GM18867 (cell line): ENCODE results near the gene NT5C1B.
"Not testable (repeated sequence)": the region's sequence is repeated elsewhere in the genome, so short reads cannot be mapped to it uniquely, and the experiment has no call there.

Source experiments
- ATAC-seq: cut with Tn5 transposase; IDR thresholded peaks from one replicate; pipeline ENCODE4 v1.9.1; 2021; ENCODE audit warnings: mild to moderate bottlenecking, moderate library complexity; ENCODE audit not compliant: unreplicated experiment

Gene NT5C1B

GRCh38 chr2:18589354-18589753, at the start of gene NT5C1B:
NT5C1B (minus strand) TSS chr2:18589569; CDS start chr2:18589468, 101 bp downstream.
- no peak for ATAC-seq

- ATAC-seq, result no peak
Observed at GRCh38 chr2:18637196-18637595, 47.8 kb upstream of the NT5C1B start.

DNA sequence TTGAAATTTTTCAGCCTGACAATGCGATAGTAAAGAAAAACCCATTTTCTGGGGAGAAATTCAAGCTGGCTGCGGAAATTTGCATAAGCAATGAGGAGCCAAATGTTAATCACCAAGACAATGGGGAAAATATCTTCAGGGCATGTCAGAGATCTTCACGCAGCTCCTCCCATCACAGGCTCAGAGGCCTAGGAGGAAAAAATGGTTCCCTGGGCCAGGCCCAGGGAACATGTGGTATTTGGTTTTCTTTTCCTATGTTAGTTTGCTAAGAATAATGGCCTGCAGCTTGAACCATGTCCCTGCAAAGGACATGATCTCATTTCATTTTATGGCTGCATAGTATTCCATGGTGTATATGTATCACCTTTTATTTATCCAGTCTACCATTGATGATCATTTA, 43.3 kb upstream of the NT5C1B start:
- not testable (repeated sequence) for ATAC-seq

DNA sequence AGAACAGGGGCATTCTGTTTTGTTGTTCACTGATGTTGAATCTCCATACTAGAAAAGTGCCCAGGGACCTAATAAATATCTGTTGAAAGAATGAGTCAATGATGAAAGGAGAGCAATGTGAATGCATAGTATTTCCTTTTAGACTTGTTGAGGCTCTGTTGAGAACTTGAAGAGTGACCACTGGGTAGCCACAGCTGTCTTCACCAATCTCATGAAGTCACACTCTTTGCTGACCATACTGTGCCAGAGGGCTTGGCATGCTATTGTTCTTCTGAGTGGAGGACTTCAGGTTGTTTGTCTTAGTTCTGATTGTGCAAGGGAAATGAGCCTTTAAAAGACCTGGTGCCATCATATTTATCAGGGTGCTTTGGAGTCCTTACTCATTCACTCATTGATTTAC, 41.6 kb upstream of the NT5C1B start:
- ATAC-seq, result no peak

- no peak for ATAC-seq
Observed at GRCh38 chr2:18630541-18630940, 41.2 kb upstream of the NT5C1B start.

DNA sequence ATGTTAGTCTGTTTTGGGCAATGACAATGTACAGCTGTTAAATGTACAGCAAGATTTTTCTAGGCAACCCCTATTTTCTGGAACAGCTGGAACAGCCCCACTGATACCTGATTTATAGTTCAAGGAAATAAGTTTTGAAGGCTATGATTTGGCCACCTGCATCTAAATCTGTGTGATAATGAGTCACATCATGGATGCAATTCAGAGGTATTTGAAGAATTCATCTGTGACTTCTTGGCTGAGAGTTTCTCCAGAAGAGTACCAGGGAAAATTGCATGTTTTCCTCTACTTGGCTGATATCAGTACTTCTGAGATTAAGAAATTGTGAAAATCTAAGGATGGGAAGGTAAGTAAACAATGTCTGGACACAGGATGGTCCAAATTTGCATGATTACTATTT, 40.7 kb upstream of the NT5C1B start:
- no peak for ATAC-seq

GRCh38 chr2:18626958-18627650, 37.7 kb upstream of the NT5C1B start:
- ATAC-seq, result no peak

DNA sequence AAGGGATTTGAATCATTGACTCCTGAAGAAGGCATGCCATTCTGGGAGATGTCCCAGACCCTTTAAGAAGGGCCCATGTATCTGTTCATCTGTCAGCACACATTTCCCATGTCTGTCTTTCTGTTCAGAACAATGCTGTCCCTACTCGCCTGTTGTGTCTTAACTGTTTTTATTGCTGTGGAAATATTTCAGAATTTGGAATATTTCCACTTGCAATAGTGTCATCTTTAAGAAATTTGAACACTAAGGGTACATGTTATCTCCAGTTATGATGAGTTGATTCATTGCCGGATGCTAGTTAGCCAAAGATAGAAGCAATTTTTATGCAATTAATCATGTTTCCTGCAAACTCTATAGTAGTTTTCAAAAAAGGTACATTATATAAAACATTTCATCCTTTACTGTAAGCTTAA, 36.9 kb upstream of the NT5C1B start:
- ATAC-seq, result no peak

DNA sequence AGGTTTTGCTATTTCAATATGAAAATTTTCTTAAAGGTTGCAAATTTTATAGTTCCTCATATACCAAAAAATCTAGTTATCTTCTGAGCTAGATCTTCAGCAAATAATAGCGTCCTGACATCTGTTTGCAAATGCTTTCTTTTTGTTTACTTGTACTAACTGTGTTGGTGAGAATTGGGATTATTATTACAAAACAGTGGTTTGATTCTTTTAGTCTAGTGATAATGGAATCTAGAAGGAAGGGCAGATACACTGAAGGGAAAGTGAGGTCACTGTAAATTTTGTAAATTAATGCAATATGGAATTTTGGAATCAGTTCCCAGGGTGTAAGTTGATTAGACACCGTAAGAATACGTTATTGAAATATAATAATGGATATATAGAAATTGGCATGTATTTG, 36.2 kb upstream of the NT5C1B start:
- ATAC-seq, result no peak

GRCh38 chr2:18623782-18624181, 34.4 kb upstream of the NT5C1B start:
- no peak for ATAC-seq

- no peak for ATAC-seq
Observed at GRCh38 chr2:18620867-18621632, 31.7 kb upstream of the NT5C1B start.

GRCh38 chr2:18619091-18619490, 29.7 kb upstream of the NT5C1B start:
- ATAC-seq, result no peak

DNA sequence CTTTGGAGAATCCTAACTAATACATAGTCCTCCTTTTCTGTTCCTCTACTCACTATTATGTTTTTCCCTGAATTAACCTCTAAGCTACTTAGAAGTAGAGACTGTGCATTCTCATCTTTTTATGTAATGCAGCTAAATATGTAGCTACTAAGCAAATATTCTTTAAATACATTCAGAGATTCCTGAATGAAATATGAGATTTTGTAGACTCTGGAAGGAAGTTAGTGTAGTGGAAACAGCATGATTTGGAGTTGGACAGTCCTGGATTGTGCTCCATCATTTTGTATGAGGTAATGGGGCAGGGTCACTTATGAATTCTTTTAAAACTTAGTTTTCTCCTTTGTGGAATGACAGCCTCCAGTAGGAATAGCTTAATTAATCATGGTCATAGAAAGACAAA, 24.7 kb upstream of the NT5C1B start:
- no peak for ATAC-seq

GRCh38 chr2:18612133-18612532, 22.8 kb upstream of the NT5C1B start:
- no peak for ATAC-seq

- ATAC-seq, result no peak
Observed at GRCh38 chr2:18611604-18612003, 22.2 kb upstream of the NT5C1B start.

DNA sequence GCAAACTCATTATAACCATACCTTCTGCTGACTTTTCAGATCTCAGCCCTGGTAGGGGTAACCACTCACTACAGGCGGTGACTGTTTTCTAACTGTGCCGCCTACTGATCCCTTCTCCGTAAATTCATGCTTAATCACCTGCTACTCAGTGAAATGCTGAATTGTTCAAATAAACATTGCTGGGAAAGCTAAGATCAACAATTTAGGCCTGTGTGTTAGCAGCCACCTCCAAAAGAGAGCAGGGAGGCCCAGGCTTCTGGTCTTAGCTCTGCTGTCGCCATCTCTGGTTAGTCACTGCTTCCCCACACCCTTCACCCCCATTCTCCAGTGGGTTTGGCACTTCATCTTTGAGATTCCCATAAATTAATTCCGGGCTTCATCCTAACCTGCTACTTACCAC, 21.8 kb upstream of the NT5C1B start:
- ATAC-seq, result no peak

DNA sequence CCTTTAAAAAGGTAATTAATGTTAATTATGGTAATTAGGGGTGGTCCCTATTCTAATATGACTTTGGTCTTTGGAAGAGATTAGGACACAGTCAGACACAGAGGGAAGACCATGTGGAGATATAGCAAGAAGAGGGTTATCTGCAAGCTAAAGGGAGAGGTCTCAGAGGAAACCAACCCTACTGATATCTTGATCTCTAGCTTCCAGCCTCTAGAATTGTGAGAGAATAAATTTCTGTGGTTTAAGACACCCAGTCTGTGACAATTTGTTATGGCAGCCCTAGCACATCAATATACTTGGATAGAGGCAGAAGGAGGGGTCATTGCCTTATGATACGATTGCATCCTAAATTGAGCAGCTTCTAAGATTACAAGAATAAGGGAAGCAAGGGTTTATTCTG, 21.3 kb upstream of the NT5C1B start:
- no peak for ATAC-seq

DNA sequence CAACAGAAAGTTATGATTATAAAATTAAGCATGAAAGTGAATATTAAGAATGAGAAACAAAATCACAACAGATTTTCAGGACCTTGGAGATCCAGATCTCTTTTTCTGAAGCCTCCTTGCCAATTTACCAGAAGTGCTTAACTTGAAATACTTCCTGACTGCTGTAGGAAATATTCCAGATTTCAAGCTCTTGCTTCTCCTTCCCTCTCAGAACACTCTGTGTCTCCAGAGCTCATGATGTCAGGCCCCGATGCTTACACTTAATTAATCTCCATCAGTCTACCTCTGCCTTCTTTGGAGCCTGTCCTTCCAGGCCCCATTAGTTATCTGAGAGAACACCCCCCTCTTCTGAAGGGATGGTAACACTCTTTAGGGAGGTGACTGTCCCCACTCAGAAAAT, 20.7 kb upstream of the NT5C1B start:
- no peak for ATAC-seq

GRCh38 chr2:18605115-18605514, 15.7 kb upstream of the NT5C1B start:
- ATAC-seq, result peak; percentile 87

- ATAC-seq, result no peak
Observed at GRCh38 chr2:18604531-18604885, 15.1 kb upstream of the NT5C1B start.

DNA sequence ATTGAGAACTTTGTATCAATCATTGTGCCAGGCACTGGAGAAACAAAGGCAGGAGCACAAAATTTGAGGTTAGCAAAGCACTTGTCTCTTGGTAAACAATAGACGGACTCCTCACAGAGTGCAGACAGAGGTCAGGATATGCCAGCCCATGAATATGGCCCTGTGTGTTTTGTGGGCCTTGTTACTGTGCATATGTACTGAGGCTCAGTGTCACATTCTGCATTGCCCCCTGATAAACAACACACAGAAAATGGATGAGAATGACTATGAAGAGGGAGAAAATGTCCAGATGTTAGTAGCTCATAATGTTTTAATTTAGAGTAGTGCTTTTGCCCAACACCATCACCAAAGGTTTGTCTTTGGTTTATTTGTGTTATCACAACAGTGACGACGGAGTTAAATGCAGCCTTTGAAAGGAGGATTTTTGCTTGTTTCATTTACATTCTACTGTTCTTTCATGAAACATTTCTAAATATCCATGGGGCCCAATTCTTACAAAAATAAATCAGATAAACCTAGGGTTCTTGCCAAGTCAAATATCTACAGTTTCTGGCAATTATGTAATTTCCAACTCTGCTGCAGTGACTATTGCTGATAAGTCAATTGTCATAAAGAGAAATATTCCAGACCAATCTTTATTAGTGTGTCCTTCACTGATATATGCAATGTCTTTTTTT, 14.6 kb upstream of the NT5C1B start:
- ATAC-seq, result no peak

DNA sequence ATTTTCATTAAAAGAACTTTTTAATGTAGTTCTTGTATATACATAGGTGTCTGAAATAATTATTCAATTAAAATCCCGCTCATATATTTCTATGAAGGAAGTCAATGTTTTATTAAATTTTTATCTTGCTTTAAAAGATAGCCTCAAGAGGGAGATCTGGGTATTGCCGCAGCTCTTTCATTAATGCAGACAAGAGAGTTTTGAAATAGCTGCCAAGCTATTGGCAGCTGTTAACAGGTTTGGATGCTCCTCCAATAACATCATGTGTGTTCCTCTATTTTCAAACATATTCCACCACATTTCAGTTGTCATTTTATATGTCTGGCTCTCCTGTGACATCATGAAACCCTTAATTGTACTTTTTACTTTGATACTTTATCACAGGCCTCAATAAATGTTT, 12.9 kb upstream of the NT5C1B start:
- ATAC-seq, result no peak
